Panc1 (cell line): ENCODE data around the gene LIPT1. TPM values are rescaled to one million over a fixed set of nuclear protein-coding genes. Genes with fewer than 3 reads are reported as not detected.

Source experiments
- ATAC-seq: fragments of 200-7000 bp; cut with Tn5 transposase; 2 replicates; pipeline ENCODE4 v1.9.1; 2020; ENCODE audit warnings: mild to moderate bottlenecking, moderate library complexity
- BruUV-seq: library from RNA; stranded (reverse); fragments of 400-500 nt; replicated peaks from 2 replicates; lab custom pipeline; 2021; lab: Mats Ljungman, UMichigan
- CTCF ChIA-PET: fragments of 300-600 bp; sonication (Branson Sonifier 250); formaldehyde crosslinking; loops from one replicate; lab custom pipeline; 2022; ENCODE audit warnings: antibody characterized with exemption; lab: Charles Lee
- POLR2A ChIA-PET: fragments of 300-600 bp; sonication (Branson Sonifier 250); formaldehyde crosslinking; loops from one replicate; lab custom pipeline; 2022; ENCODE audit warnings: antibody characterized with exemption; lab: Charles Lee
- DNase-seq: peaks from one replicate; pipeline ENCODE4 v3.0.0-alpha.2; 2010; ENCODE audit warnings: low read depth, low spot score
- H3K27ac ChIP-seq: 2 replicates; pipeline ENCODE4 v1.5.1; 2011; ENCODE audit warnings: mild to moderate bottlenecking, low read length, inconsistent platforms
- H3K27me3 ChIP-seq: fragments of 200-500 bp; sonication (Bioruptor generic); 2 replicates; pipeline ENCODE4 v1.6.0; 2014; ENCODE audit warnings: low read length, inconsistent platforms; ENCODE audit not compliant: control insufficient read depth, insufficient read depth
- H3K36me3 ChIP-seq: fragments of 200-500 bp; sonication (Bioruptor generic); 2 replicates; pipeline ENCODE4 v1.5.1; 2014; ENCODE audit warnings: inconsistent platforms, mild to moderate bottlenecking, low read length, moderate library complexity; ENCODE audit not compliant: control insufficient read depth, insufficient read depth
- H3K4me1 ChIP-seq: 2 replicates; pipeline ENCODE4 v1.5.1; 2011; ENCODE audit warnings: inconsistent platforms, mild to moderate bottlenecking, low read length, moderate library complexity; ENCODE audit not compliant: control insufficient read depth, insufficient read depth
- H3K4me3 ChIP-seq, 2 experiments: 2 replicates each; pipeline ENCODE4 v1.5.1; 2011 to 2012; ENCODE audit warnings: low read depth in 2 of 2, low read length in 2 of 2, mild to moderate bottlenecking in 2 of 2, inconsistent platforms in 1 of 2, moderate library complexity in 1 of 2
- H3K9me3 ChIP-seq: fragments of 200-500 bp; sonication (Bioruptor generic); 2 replicates; pipeline ENCODE4 v1.5.1; 2014; ENCODE audit warnings: low read depth, mild to moderate bottlenecking, inconsistent platforms, low read length, moderate library complexity; ENCODE audit not compliant: control insufficient read depth, insufficient read depth
- CTCF ChIP-seq: fragments of 450-650 bp; IDR thresholded peaks from 2 replicates; pipeline ENCODE4 v1.5.1; 2017; ENCODE audit warnings: mild to moderate bottlenecking
- POLR2AphosphoS5 ChIP-seq: IDR thresholded peaks from 2 replicates; pipeline ENCODE4 v1.6.1; 2012; ENCODE audit warnings: mild to moderate bottlenecking, low read depth, low read length, moderate library complexity
- REST ChIP-seq, 2 experiments: IDR thresholded peaks; 2 replicates each; pipeline ENCODE4 v1.6.1; 2011 to 2012; ENCODE audit warnings: low read depth in 2 of 2, control low read depth in 1 of 2, low read length in 1 of 2, mild to moderate bottlenecking in 1 of 2, moderate library complexity in 1 of 2; ENCODE audit not compliant: insufficient read depth in 1 of 2
- SIN3A ChIP-seq: IDR thresholded peaks from 2 replicates; pipeline ENCODE4 v1.6.1; 2012; ENCODE audit warnings: low read depth, mild to moderate bottlenecking, low read length, moderate library complexity, borderline replicate concordance; ENCODE audit not compliant: insufficient read depth
- TCF7L2 ChIP-seq: IDR thresholded peaks from 2 replicates; pipeline ENCODE4 v1.6.1; 2011; ENCODE audit warnings: mild to moderate bottlenecking, low read depth, low read length, inconsistent platforms
- in situ Hi-C: cut with HindIII; loops from 2 replicates; pipeline ENCODE4 v1.10.0; 2016; ENCODE audit warnings: low sequenced_read_pairs, low pct_unique_long_range_greater_than_20kb
- intact Hi-C: fragments of 100-400 bp; cut with micrococcal nuclease; formaldehyde crosslinking; loops from one replicate; pipeline ENCODE4 v1.10.0; 2022; ENCODE audit not compliant: unreplicated experiment
- total RNA-seq: library from RNA; stranded (reverse); gene quantifications from one replicate; pipeline ENCODE4 v1.2.1, GENCODE V29; 2021; ENCODE audit not compliant: unreplicated experiment

Gene LIPT1
- total RNA-seq, 1 experiment from 2014 or later = 9.0 TPM

DNA sequence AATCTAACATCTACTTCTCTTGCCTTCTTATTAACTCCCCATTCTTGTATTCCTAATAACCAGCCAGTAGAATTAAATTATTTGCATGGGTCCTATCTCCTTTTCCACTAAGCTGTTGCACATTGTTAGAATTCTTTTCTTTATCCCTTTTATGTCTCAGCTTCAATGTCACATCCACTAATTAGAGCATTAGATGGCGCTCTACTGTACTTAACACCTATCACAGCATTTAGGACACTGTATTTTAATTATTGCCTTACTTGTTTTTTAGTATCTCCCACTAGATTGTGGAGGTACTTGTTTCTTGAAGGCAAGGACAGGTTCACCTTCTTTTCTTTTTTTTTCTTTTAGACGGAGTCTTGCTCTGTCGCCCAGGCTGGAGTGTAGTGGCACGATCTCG lies 3.8 kb downstream of the LIPT1 start:
- no TSS peak for BruUV-seq
- ATAC-seq = no peak
- ChIA-PET POLR2A (no interaction called here), CTCF (interaction anchor here (0.5 kb wide), 1 partner anchor 14 kb away, joined by 5 read pairs; no protein-coding TSS in a partner anchor)
- Histone ChIP-seq H3K4me1 (peaks cover 13% of the 10 kb centered on the region), H3K4me3 (no peak overlapping the region), H3K9me3 (no peaks in the 10 kb centered on the region), H3K27me3 (no peaks in the 10 kb centered on the region), H3K27ac (no peak overlapping the region), H3K36me3 (peaks cover 7% of the 10 kb centered on the region; the same call in 1 of the 2 replicates)
- no peak for DNase-seq
- TF ChIP-seq TCF7L2 = no peak
- no peak for TF ChIP-seq POLR2AphosphoS5
- no peak; the same call in 1 of the 2 replicates for TF ChIP-seq CTCF
- TF ChIP-seq REST (IDR thresholded peaks at IDR 0.05; ENCODE audit: insufficient read depth in 1 of 2, low read depth in 2 of 2, low read length in 1 of 2) = no peak
- TF ChIP-seq SIN3A = no peak
- in situ Hi-C loops = no loop called here
- intact Hi-C loops = no loop called here

DNA sequence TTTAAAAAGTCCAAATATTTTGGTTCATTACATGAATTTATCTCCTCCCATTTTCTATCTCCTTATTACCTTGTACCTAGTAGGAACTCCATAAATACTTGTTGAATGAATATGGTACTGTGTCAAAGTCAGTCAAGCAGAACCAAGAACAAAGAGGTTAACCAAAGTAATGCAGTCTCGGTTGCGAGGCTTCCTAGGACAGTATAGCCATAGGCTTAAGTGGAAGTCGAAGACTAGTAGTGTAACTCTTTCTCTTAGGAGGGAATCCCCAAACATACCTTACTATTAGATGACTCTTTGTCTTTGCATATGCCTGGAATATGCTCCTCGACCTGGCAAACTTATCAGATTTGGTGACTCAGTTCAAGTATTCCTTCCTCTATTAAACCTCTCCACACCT lies 4.8 kb downstream of the LIPT1 start:
- intact Hi-C loops = no loop called here
- in situ Hi-C loops = no loop called here
- CTCF ChIA-PET = no interaction called here
- no peak for TF ChIP-seq REST (IDR thresholded peaks at IDR 0.05; ENCODE audit: insufficient read depth in 1 of 2, low read depth in 2 of 2, low read length in 1 of 2)
- no peak for TF ChIP-seq TCF7L2
- no peak for TF ChIP-seq CTCF
- no peak for TF ChIP-seq POLR2AphosphoS5
- no peak for TF ChIP-seq SIN3A
- BruUV-seq = no TSS peak
- peaks cover 6% of the 10 kb centered on the region for H3K4me1 ChIP-seq
- H3K9me3 ChIP-seq = no peaks in the 10 kb centered on the region
- POLR2A ChIA-PET = no interaction called here
- H3K27me3 ChIP-seq = no peaks in the 10 kb centered on the region
- H3K36me3 ChIP-seq = peaks cover 7% of the 10 kb centered on the region; the same call in 1 of the 2 replicates
- no peak for DNase-seq
- no peak overlapping the region for H3K27ac ChIP-seq
- H3K4me3 ChIP-seq = no peak overlapping the region
- ATAC-seq = no peak
